SW 1271 (cell line): ENCODE data around the gene C17orf107.
"Not testable (repeated sequence)": the region's sequence is repeated elsewhere in the genome, so short reads cannot be mapped to it uniquely, and the experiment has no call there.

Experiments
- DNase-seq, 2 experiments: peaks; one replicate each; lab custom pipeline; 2025; lab: John Stamatoyannopoulos, UW

The C17orf107 gene

DNA sequence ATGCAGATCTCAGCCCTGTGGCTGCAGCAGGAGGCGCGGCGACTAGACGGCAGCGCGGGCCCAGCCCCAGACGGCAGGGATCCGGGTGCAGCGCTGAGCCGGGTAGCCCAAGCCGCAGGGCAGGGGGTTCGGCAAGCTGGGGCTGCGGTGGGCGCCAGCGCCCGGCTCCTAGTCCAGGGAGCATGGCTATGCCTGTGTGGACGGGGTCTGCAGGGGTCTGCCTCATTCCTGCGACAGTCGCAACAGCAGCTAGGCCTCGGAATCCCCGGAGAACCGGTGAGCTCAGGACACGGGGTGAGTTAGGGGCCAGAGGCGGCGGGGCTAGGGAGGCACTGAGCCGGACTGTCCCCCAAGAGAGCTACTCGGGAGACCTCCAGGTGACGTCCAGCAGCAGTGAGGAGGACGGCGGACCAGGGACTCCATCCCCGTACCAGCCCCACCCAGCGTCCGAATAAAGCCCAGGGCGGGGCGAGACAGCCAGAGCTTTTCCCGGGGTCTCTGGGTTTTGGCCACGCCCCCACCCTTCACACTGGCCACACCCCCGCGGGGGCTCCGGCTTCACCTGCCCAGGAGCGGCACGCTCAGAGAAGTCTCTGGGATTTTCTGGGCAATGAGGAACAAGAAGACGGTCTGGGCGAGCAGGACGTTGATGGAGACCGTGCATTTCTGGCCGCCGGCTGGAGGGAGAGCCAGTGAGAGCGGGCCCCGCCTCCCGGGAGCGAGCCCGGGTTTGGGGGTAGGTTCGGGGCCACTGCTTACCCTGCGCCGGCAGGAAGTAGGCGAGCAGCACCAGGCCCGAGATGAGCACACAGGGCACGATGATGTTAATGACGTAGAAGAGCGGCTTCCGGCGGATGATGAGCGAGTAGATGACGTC, 1.1 kb downstream of the C17orf107 start:
- no peak for DNase-seq

- DNase-seq = no peak
Measured at GRCh38 chr17:4901108-4901647, 1.8 kb downstream of the C17orf107 start.

GRCh38 chr17:4901648-4902344, 2.5 kb downstream of the C17orf107 start:
- no peak for DNase-seq

GRCh38 chr17:4902540-4902939, 3.2 kb downstream of the C17orf107 start:
- no peak for DNase-seq

- DNase-seq = peak; percentile 24 to 68
Measured at GRCh38 chr17:4903051-4903818, 3.9 kb downstream of the C17orf107 start, which contains the start of gene CHRNE. Gene CHRNE, minus strand, starts transcription at chr17:4903098. Its CDS starts 35 bp downstream, at chr17:4903063.

- not testable (repeated sequence) for DNase-seq
Measured at GRCh38 chr17:4906642-4907041, 7.3 kb downstream of the C17orf107 start.

- DNase-seq = no peak
Measured at GRCh38 chr17:4908301-4908700, 9.0 kb downstream of the C17orf107 start.

- peak; percentile 62 to 85 for DNase-seq
Measured at GRCh38 chr17:4908711-4909496, 9.6 kb downstream of the C17orf107 start.

- DNase-seq = no peak
Measured at GRCh38 chr17:4913994-4914393, 14.7 kb downstream of the C17orf107 start.

DNA sequence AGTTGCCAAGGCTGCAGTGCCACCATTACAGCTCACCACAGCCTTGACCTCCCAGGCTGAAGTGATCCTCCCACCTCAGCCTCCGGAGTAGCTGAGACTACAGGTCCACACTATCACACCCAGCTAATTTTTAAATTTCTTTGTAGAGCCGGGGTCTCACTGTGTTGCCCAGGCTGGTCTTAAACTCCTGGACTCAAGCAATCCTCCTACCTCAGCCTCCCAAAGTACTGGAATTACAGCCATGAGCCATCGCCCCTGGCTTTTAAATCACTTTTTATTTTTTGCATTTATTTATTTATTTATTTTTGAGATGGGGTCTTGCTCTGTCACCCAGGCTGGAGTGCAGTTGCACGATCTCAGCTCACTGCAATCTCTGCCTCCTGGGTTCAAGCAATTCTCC, 15.2 kb downstream of the C17orf107 start:
- not testable (repeated sequence) for DNase-seq

GRCh38 chr17:4919511-4920047, 20.2 kb downstream of the C17orf107 start:
- DNase-seq = no peak

DNA sequence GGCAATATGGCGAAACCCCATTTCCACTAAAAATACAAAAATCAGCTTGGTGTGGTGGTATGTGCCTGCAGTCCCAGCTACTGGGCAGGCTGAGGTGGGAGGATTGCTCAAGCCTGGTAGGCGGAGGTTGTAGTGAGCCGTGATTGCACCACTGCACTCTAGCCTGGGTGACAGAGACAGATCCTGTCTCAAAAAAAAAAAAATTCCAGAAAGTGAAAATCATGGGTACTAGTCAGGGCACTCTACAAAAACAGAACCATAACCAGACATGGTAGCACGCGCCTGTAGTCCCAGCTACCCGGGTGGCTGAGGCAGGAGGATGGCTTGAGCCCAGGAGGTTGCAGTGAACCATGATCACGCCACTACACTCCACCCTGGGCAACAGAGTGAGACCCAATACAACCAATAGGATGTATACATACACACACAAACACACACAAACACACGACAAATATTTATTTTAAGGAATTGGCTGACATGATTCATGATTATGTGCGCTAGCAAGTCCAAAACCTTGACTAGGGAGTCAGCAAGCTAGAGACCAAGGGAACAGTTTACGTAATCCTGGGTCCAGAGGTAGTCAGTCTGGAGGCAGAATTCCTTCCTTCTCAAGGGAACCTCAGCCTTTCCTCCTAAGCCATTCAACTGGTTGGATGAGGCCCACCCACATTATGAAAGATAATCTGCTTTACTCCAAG, 21.2 kb downstream of the C17orf107 start:
- DNase-seq = no peak

GRCh38 chr17:4921320-4921719, 22.0 kb downstream of the C17orf107 start:
- no peak for DNase-seq

- not testable (repeated sequence) for DNase-seq
Measured at GRCh38 chr17:4926577-4927335, 27.4 kb downstream of the C17orf107 start.

DNA sequence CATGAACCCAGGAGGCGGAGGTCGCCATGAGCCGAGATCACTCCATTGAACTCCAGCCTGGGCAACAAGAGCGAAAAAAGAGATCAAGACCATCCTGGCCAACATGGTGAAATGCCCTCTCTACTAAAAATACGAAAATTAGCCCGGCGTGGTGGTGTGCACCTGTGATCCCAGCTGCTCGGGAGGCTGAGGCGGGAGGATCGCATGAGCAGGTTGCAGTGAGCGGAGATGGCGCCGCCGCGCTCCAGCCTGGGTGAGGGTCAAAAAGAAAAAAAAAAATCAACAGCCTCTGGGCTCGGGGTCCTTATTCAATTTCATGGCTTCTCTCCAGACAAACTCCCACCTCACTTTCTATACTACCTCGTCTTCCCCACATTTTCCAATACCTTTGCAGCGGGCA, 29.5 kb downstream of the C17orf107 start:
- DNase-seq = no peak

- DNase-seq = no peak
Measured at GRCh38 chr17:4931963-4932362, 32.6 kb downstream of the C17orf107 start, which contains the start of gene GP1BA. Gene GP1BA, plus strand, starts transcription at chr17:4932277. Its CDS starts 328 bp downstream, at chr17:4932605.

GRCh38 chr17:4932756-4933155, 33.4 kb downstream of the C17orf107 start:
- no peak for DNase-seq

DNA sequence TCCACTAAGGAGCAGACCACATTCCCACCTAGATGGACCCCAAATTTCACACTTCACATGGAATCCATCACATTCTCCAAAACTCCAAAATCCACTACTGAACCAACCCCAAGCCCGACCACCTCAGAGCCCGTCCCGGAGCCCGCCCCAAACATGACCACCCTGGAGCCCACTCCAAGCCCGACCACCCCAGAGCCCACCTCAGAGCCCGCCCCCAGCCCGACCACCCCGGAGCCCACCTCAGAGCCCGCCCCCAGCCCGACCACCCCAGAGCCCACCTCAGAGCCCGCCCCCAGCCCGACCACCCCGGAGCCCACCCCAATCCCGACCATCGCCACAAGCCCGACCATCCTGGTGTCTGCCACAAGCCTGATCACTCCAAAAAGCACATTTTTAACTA, 34.3 kb downstream of the C17orf107 start:
- no peak for DNase-seq
